ENCODE measurements around the gene LHX6.

- TF ChIP-seq POLR2AphosphoS5 (IDR thresholded peaks at IDR 0.05) (peak; percentile 96), RAD21 (conservative IDR thresholded peaks at IDR 0.05) (no peak), CTCF (IDR thresholded peaks at IDR 0.05; ENCODE audit: poor library complexity, severe bottlenecking) (peak; percentile 53), EZH2 (IDR thresholded peaks at IDR 0.05; ENCODE audit: borderline replicate concordance, insufficient read depth, low read length, poor library complexity, severe bottlenecking) (no peak), TAF1 (IDR thresholded peaks at IDR 0.05; ENCODE audit: low read depth) (peak; percentile 52)
Measured at GRCh38 chr9:122159026-122159924, 69.5 kb downstream of the LHX6 start, which contains the start of the genes MORN5 and NDUFA8.
